Neural crest cell (in vitro differentiated cells): ENCODE data around the gene BTBD7. TPM values are rescaled to one million over a fixed set of nuclear protein-coding genes. Genes with fewer than 3 reads are reported as not detected.

Experiments used
- DNase-seq: peaks from one replicate; pipeline ENCODE4 v3.0.0; 2021; ENCODE audit warnings: low read depth, mixed read lengths, low spot score
- H3K27ac Mint-ChIP-seq: one replicate; pipeline ENCODE4 v1.8.0; 2021; ENCODE audit warnings: mild to moderate bottlenecking, mixed read lengths; ENCODE audit not compliant: unreplicated experiment
- H3K27me3 Mint-ChIP-seq: 2 replicates; pipeline ENCODE4 v1.8.0; 2021; ENCODE audit warnings: low read depth, mild to moderate bottlenecking, mixed read lengths
- H3K36me3 Mint-ChIP-seq: 2 replicates; pipeline ENCODE4 v1.8.0; 2021; ENCODE audit warnings: low read depth, mild to moderate bottlenecking, mixed read lengths
- H3K4me1 Mint-ChIP-seq: 2 replicates; pipeline ENCODE4 v1.8.0; 2021; ENCODE audit warnings: mixed read lengths
- H3K4me3 Mint-ChIP-seq: one replicate; pipeline ENCODE4 v1.8.0; 2021; ENCODE audit warnings: mild to moderate bottlenecking, mixed read lengths
- H3K9me3 Mint-ChIP-seq: 2 replicates; pipeline ENCODE4 v1.8.0; 2021; ENCODE audit warnings: mixed read lengths
- total RNA-seq: library from RNA; stranded (reverse); gene quantifications from 2 replicates; pipeline ENCODE4 v1.2.1, GENCODE V29; 2021
- TF ChIP-seq, protein P1 (sequence below): fragments of 200-600 bp; sonication (generic); conservative IDR thresholded peaks from 2 replicates; pipeline ENCODE4 v1.5.0; 2021; ENCODE audit warnings: antibody characterized with exemption, mild to moderate bottlenecking

BTBD7 gene
- total RNA-seq, 1 donor from 2014 or later, result 38.0 TPM

DNA sequence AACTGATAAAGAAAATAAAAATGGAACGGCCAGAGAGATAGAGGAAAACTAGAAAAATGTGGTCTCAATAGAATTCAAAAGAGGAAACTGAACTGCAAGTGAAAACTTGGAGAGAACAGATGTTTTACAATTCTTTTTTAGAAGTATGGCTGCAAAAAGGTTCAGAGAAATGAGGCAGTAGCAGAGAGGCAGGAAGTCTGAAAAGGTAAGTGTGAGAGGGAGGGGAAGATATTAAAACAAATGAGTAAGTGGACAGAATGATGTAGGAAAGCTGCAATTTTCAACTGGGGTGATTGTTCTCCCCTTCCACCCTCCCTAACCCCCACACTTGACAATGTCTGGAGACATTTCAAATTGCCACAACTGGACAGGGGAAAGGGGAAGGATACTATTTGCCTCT lies 12.9 kb downstream of the BTBD7 start:
- Mint-ChIP-seq H3K27me3 (no peaks in the 10 kb centered on the region), H3K9me3 (no peaks in the 10 kb centered on the region), H3K4me3 (no peak overlapping the region), H3K4me1 (peaks cover 37% of the 10 kb centered on the region), H3K27ac (no peak overlapping the region), H3K36me3 (no peaks in the 10 kb centered on the region)
- DNase-seq, result no peak
- TF ChIP-seq, protein P1, sequence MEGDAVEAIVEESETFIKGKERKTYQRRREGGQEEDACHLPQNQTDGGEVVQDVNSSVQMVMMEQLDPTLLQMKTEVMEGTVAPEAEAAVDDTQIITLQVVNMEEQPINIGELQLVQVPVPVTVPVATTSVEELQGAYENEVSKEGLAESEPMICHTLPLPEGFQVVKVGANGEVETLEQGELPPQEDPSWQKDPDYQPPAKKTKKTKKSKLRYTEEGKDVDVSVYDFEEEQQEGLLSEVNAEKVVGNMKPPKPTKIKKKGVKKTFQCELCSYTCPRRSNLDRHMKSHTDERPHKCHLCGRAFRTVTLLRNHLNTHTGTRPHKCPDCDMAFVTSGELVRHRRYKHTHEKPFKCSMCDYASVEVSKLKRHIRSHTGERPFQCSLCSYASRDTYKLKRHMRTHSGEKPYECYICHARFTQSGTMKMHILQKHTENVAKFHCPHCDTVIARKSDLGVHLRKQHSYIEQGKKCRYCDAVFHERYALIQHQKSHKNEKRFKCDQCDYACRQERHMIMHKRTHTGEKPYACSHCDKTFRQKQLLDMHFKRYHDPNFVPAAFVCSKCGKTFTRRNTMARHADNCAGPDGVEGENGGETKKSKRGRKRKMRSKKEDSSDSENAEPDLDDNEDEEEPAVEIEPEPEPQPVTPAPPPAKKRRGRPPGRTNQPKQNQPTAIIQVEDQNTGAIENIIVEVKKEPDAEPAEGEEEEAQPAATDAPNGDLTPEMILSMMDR, result no peak

DNA sequence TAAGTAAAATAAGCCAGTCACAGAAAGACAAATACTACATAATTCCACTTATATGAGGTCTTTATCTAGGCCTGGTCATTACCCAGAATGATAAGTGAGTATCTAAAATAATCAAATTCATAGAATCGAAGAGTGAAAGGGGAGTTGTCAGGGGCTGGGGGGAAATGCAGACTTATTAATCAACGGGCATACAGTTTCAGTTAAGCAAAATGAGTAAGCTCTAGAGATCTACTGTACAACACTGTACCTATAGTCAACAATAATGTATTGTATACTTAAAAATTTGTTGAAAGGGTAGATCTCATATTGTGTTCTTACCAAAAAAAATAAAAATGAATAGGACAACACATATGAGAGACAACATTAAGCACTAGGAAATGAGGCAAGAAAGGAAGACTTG lies 13.3 kb downstream of the BTBD7 start:
- peaks cover 33% of the 10 kb centered on the region for H3K4me1 Mint-ChIP-seq
- no peak overlapping the region for H3K27ac Mint-ChIP-seq
- no peak for DNase-seq
- no peaks in the 10 kb centered on the region for H3K36me3 Mint-ChIP-seq
- H3K27me3 Mint-ChIP-seq, result no peaks in the 10 kb centered on the region
- TF ChIP-seq, protein P1, result no peak
- no peaks in the 10 kb centered on the region for H3K9me3 Mint-ChIP-seq
- no peak overlapping the region for H3K4me3 Mint-ChIP-seq

DNA sequence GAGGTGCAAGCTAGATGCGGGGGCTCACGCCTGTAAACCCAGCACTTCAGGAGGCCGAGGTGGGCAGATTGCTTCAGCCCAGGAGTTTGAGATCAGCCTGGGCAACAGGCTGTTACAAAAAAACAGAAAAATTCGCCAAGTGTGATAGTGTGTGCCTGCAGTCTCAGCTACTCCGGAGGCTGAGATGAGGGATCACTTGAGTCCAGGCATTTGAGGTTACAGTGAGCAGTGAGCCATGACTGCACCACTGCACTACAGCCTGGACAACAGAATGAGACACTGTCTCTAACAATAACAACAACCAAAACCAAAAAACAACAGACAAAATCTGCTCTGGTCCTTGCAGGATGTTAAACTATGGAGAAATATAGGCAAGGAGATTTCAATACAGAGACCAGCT lies 13.9 kb downstream of the BTBD7 start:
- H3K4me1 Mint-ChIP-seq, result peaks cover 32% of the 10 kb centered on the region
- H3K27me3 Mint-ChIP-seq, result no peaks in the 10 kb centered on the region
- DNase-seq, result no peak
- TF ChIP-seq, protein P1, result no peak
- no peak overlapping the region for H3K4me3 Mint-ChIP-seq
- H3K27ac Mint-ChIP-seq, result peak overlapping the region; percentile 69
- no peaks in the 10 kb centered on the region for H3K36me3 Mint-ChIP-seq
- H3K9me3 Mint-ChIP-seq, result no peaks in the 10 kb centered on the region

DNA sequence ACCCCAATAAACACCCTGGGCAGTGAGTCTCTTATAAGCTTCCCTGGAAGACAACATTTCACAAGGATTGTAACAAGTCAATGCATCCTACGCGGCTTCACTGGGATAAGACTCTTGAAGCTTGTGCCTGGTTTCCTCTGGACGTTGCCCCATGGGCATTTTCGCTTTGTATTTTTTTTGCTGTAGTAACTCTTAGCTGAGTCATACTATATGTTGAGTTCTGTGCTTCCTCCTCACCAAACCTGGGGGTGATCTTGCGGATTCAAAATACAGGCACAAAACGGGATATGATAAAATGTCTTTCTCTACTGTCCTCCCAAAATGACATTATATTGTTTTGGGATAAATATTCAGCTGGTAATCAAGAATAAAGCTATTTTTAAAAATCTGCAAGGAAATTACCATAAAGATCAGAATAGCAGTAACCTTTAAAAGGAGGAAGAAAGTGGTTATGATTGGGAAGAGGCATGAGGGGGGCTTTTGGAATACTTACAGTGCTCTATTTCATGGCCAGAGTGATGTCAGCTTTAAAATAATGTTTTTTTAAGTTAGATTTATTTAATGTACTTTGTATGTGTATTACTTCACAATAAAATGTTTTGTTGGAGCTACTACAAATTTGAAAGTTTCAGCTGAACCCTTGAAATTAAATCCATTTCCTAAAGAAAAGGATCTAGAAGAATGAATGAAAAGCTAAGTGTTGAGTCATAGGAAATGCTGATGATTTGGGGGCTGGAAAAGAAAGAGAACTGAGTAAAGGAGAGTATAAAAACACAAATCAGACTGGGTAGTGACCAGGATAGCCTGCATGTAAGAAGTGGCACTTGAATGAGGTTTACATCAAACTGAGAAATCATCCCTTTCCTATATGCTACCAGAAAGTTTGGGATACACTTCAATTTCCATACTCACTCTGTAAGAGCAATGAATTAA lies 14.7 kb downstream of the BTBD7 start:
- TF ChIP-seq, protein P1, result no peak
- Mint-ChIP-seq H3K27me3 (no peaks in the 10 kb centered on the region), H3K4me1 (peaks cover 32% of the 10 kb centered on the region), H3K4me3 (no peak overlapping the region), H3K27ac (peak overlapping the region; percentile 69), H3K9me3 (no peaks in the 10 kb centered on the region), H3K36me3 (no peaks in the 10 kb centered on the region)
- DNase-seq, result no peak

DNA sequence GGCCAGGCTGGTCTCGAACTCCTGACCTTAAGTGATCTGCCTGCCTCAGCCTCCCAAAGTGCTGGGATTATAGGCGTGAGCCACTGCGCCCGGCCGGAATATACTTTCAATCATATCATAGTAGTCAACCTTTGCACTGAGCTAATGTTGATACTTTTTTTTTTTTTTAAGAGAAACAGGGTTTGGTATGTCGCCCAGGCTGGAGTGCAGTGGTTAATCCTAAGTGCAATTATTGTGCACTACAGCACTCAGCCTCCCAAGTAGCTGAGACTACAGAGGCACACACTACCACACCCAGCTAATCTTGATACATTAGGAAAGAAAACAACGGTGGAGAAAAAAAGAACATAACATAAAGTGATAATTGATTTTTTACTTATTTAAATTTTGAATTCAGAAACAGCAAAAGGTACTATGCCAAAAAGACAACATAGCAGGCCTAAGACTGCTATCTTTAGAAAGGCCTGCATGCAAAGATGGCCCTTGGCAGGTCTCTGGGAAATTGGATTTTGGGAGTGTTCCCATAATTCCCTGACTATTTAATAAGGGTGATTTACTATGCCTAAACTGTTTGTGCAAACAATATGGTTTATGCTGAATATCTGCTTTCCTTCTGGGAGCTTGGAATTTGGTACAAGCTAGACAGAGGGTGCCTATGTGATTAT lies 15.5 kb downstream of the BTBD7 start:
- TF ChIP-seq, protein P1, result no peak
- Mint-ChIP-seq H3K9me3 (no peaks in the 10 kb centered on the region), H3K4me1 (peaks cover 32% of the 10 kb centered on the region), H3K36me3 (no peaks in the 10 kb centered on the region), H3K4me3 (no peak overlapping the region), H3K27me3 (no peaks in the 10 kb centered on the region), H3K27ac (no peak overlapping the region)
- no peak for DNase-seq
